Fibroblast of skin of left biceps (primary cell): ENCODE measurements around the gene CTNND2.

Experiments
- DNase-seq, 2 experiments: peaks; one replicate each; pipeline ENCODE4 v3.0.0-alpha.2; 2013; ENCODE audit warnings: low read depth in 2 of 2

Gene CTNND2

GRCh38 chr5:11596185-11596584, 308.1 kb downstream of the CTNND2 start:
- DNase-seq, result no peak

- DNase-seq, result no peak
These were observed 309.2 kb downstream of the CTNND2 start for GRCh38 chr5:11595045-11595444.

GRCh38 chr5:11594021-11594420, 310.2 kb downstream of the CTNND2 start:
- no peak for DNase-seq

- DNase-seq, result no peak
These were observed 313.8 kb downstream of the CTNND2 start for GRCh38 chr5:11590475-11590874.

- no peak for DNase-seq
These were observed 315.4 kb downstream of the CTNND2 start for GRCh38 chr5:11588803-11589202.

GRCh38 chr5:11584017-11584416, 320.2 kb downstream of the CTNND2 start:
- no peak for DNase-seq

GRCh38 chr5:11579351-11579750, 324.9 kb downstream of the CTNND2 start:
- DNase-seq, result no peak

GRCh38 chr5:11574787-11575186, 329.5 kb downstream of the CTNND2 start:
- no peak for DNase-seq

GRCh38 chr5:11573140-11573992, 330.9 kb downstream of the CTNND2 start:
- DNase-seq, result no peak

GRCh38 chr5:11564706-11565105, 339.5 kb downstream of the CTNND2 start:
- DNase-seq, result no peak

- no peak for DNase-seq
These were observed 340.4 kb downstream of the CTNND2 start for GRCh38 chr5:11563822-11564221.

GRCh38 chr5:11560915-11561697, 343.1 kb downstream of the CTNND2 start:
- no peak for DNase-seq

GRCh38 chr5:11557063-11557462, 347.2 kb downstream of the CTNND2 start:
- no peak for DNase-seq

GRCh38 chr5:11555171-11555570, 349.1 kb downstream of the CTNND2 start:
- no peak for DNase-seq

GRCh38 chr5:11547730-11548129, 356.5 kb downstream of the CTNND2 start:
- DNase-seq, result no peak

GRCh38 chr5:11547140-11547539, 357.1 kb downstream of the CTNND2 start:
- DNase-seq, result no peak

- DNase-seq, result no peak
These were observed 364.1 kb downstream of the CTNND2 start for GRCh38 chr5:11540112-11540511.

GRCh38 chr5:11531811-11532555, 372.3 kb downstream of the CTNND2 start:
- no peak for DNase-seq

- DNase-seq, result no peak
These were observed 375.5 kb downstream of the CTNND2 start for GRCh38 chr5:11528720-11529119.

- no peak for DNase-seq
These were observed 376.4 kb downstream of the CTNND2 start for GRCh38 chr5:11527652-11528349.

- no peak for DNase-seq
These were observed 379.2 kb downstream of the CTNND2 start for GRCh38 chr5:11525020-11525419.

GRCh38 chr5:11524188-11524587, 380.1 kb downstream of the CTNND2 start:
- no peak for DNase-seq
